ENCODE results near the gene ZCCHC24.

DNA sequence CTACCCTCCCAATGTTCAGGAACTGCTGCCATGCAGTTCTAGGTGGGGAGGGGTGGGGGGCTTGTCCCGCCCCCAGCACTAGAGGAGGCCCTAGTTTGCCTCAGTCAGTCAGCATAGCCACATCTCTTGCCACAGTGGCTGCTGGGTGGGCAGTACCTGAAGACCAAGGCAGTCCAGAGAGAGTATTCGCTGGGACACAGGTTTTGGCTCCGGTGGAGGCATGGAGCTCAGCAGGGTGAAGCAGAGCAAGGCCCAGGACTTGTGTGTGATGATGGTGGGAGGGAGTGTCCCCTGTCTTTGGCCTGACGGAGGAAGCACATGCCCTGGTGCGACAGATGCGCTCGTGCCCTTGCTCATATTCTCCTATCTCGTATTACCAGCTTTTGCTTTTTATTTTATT lies 24.7 kb upstream of the ZCCHC24 start:
- TF ChIP-seq EZH2phosphoT487 (IDR thresholded peaks at IDR 0.05) (no peak), EZH2 (IDR thresholded peaks at IDR 0.05) (no peak)
- TF ChIP-seq, protein P1, sequence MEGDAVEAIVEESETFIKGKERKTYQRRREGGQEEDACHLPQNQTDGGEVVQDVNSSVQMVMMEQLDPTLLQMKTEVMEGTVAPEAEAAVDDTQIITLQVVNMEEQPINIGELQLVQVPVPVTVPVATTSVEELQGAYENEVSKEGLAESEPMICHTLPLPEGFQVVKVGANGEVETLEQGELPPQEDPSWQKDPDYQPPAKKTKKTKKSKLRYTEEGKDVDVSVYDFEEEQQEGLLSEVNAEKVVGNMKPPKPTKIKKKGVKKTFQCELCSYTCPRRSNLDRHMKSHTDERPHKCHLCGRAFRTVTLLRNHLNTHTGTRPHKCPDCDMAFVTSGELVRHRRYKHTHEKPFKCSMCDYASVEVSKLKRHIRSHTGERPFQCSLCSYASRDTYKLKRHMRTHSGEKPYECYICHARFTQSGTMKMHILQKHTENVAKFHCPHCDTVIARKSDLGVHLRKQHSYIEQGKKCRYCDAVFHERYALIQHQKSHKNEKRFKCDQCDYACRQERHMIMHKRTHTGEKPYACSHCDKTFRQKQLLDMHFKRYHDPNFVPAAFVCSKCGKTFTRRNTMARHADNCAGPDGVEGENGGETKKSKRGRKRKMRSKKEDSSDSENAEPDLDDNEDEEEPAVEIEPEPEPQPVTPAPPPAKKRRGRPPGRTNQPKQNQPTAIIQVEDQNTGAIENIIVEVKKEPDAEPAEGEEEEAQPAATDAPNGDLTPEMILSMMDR (IDR thresholded peaks at IDR 0.05) = no peak
